ENCODE data around the gene TATDN3.
"Not testable (repeated sequence)": the region's sequence is repeated elsewhere in the genome, so short reads cannot be mapped to it uniquely, and the experiment has no call there.

Gene TATDN3

DNA sequence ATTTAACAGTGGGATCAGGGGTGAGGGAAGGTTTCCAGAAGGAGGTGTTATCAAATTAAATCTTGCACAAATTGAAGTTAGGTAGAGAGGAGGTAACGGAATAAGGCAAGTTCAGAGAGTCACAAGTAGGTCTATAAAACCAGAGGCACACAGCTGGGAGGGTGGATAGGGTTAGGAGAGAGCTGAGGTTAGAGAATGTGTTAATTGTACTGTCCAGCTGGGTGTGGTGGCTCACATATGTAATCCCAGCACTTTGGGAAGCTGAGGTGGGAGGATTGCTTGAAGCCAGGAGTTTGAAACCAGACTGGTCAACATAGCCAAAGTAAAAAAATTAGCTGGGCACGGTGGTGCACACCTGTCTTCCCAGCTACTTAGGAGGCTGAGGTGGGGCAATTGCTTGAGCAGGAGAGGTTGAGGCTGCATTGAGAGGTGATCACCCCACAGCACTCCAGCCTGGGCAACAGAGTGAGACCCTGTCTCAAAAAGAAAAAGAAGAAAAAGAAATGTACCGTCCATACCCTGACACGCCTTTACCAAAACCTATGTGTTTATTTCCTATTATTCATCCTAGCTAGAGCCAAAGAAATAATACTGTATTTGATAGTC lies 35.6 kb downstream of the TATDN3 start:
- Mint-ChIP-seq H3K4me1 (ENCODE audit: low read depth) (peaks cover 4% of the 10 kb centered on the region), H3K27me3 (ENCODE audit: low read depth) (peaks cover 6% of the 10 kb centered on the region), H3K9me3 (peaks cover 18% of the 10 kb centered on the region), H3K4me3 (no peak overlapping the region), H3K36me3 (ENCODE audit: low read depth) (peaks cover 6% of the 10 kb centered on the region), H3K27ac (no peak overlapping the region)
- DNase-seq (ENCODE audit: low spot score) = no peak

DNA sequence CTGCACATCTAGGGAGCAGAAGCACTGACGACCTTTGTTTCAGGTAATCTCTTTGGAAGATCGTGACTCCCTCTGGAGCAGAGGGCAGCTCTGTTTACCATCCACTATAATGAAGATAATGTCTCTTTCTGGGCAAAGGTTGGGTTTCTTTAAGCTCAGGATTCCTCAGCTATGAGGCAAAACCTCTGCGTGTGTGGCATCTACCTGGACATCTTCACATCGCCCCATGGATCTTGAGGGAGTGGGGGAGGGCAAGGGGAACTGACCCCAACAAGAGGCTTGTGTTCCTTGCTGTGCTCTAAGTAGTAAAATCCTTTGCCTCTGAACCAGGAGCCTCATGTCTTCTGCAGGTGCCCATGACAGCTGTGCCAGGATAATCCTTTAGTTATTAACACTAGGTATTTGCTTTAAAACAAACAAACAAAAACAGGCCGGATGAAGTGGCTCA lies 36.2 kb downstream of the TATDN3 start:
- Mint-ChIP-seq H3K36me3 (ENCODE audit: low read depth) (peaks cover 6% of the 10 kb centered on the region), H3K9me3 (peaks cover 18% of the 10 kb centered on the region), H3K27ac (no peak overlapping the region), H3K4me3 (no peak overlapping the region), H3K4me1 (ENCODE audit: low read depth) (peaks cover 4% of the 10 kb centered on the region), H3K27me3 (ENCODE audit: low read depth) (peaks cover 6% of the 10 kb centered on the region)
- DNase-seq (ENCODE audit: low spot score) = no peak

DNA sequence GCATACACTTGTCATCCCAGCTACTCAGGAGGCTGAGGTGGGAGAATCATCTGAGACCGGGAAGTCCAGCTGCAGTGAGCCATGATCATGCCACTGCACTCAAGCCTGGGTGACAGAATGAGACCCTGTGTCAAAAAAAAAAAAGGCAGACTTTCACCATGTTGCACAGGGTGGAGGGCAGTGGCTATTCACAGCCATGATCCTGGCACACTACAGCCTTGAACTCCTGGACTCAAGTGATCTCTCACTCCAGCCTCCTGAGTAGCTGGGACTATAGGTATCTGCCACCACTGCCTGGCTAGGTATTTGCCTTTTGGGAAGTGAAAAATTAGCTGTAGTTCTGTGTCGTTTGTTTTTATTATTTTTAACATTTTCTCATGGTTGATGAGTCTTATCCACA lies 36.7 kb downstream of the TATDN3 start:
- Mint-ChIP-seq H3K9me3 (peaks cover 18% of the 10 kb centered on the region), H3K27ac (no peak overlapping the region), H3K4me3 (no peak overlapping the region), H3K36me3 (ENCODE audit: low read depth) (peaks cover 6% of the 10 kb centered on the region), H3K4me1 (ENCODE audit: low read depth) (peaks cover 4% of the 10 kb centered on the region), H3K27me3 (ENCODE audit: low read depth) (peaks cover 6% of the 10 kb centered on the region)
- DNase-seq (ENCODE audit: low spot score) = no peak

DNA sequence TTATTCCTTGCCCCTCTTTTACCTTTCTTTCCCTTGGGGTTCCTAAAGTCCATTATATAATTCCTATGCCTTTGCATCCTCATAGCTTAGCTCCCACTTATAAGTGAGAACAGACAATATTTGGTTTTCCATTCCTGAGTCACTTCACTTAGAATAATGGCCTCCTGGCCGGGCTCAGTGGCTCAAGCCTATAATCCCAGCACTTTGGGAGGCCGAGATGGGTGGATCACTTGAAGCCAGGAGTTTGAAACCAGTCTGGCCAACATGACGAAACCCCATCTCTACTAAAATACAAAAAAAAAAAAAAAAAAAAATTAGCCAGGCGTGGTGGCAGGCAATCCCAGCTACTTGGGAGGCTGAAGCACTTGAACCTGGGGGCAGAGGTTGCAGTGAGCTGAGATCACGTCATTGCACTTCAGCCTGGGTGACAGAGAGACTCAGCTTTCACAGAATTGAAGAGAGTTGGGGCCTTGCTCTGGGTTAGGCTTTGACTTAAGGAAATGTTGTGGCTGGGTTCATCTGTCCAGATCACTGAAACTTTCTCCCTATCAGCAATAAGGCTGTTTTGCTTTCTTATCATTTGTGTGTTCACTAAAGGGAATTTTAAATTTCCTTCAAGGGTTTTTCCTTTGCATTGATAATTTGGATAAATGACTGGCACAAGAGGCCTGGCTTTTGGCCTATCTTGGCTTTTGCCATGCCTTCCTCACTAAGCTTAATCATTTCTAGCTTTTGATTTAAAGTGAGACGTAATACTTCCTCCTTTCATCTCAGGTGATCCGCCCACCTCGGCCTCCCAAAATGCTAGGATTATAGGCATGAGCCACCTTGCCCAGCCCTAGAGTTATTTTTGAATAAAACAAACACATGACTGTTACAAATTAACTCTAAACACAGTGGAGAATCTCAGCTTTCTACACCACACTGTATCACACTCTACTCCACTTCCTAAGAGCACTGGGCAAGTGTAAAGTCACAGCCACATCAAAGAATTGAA lies 41.8 kb downstream of the TATDN3 start:
- DNase-seq (ENCODE audit: low spot score); H3K27ac Mint-ChIP-seq; H3K4me3 Mint-ChIP-seq; H3K4me1 Mint-ChIP-seq (ENCODE audit: low read depth); H3K36me3 Mint-ChIP-seq (ENCODE audit: low read depth); H3K27me3 Mint-ChIP-seq (ENCODE audit: low read depth); H3K9me3 Mint-ChIP-seq: not testable (repeated sequence)

DNA sequence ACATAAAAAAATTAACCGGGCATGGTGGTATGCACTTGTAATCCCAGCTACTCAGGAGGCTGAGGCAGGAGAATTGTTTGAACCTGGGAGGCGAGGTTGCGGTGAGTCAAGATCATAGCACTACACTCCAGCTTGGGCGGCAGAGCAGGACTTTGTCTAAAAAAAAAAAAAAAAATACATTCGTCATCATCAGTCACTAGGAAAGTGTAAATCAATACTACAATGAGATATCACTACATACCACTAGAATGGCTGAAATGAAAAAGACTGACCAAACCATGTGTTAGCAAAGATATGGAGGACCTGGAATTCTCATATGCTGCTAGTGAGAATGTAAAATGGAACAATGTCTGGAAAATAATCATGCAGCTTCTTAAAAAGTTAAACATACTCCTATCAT lies 46.5 kb downstream of the TATDN3 start:
- no peak for DNase-seq (ENCODE audit: low spot score)
- peaks cover 3% of the 10 kb centered on the region for H3K27me3 Mint-ChIP-seq (ENCODE audit: low read depth)
- H3K27ac Mint-ChIP-seq = no peak overlapping the region
- H3K36me3 Mint-ChIP-seq (ENCODE audit: low read depth) = no peaks in the 10 kb centered on the region
- H3K4me1 Mint-ChIP-seq (ENCODE audit: low read depth) = peaks cover 4% of the 10 kb centered on the region
- H3K4me3 Mint-ChIP-seq = no peak overlapping the region
- H3K9me3 Mint-ChIP-seq = no peaks in the 10 kb centered on the region

DNA sequence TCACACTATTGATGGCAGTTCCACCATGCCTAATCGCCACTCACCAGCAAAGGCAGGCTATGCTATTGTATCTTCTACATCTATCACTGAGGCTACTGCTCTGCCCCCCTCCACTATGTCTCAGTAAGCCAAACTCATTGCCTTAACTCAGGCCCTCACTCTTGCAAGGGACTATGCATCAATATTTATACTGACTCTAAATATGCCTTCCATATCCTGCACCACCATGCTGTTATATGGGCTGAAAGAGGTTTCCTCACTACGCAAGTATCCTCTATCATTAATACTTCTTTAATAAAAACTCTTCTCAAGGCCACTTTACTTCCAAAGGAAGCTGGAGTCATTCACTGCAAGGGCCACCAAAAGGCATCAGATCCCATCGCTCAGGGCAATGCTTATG lies 52.8 kb downstream of the TATDN3 start:
- not testable (repeated sequence) for H3K36me3 Mint-ChIP-seq (ENCODE audit: low read depth); DNase-seq (ENCODE audit: low spot score); H3K4me3 Mint-ChIP-seq

DNA sequence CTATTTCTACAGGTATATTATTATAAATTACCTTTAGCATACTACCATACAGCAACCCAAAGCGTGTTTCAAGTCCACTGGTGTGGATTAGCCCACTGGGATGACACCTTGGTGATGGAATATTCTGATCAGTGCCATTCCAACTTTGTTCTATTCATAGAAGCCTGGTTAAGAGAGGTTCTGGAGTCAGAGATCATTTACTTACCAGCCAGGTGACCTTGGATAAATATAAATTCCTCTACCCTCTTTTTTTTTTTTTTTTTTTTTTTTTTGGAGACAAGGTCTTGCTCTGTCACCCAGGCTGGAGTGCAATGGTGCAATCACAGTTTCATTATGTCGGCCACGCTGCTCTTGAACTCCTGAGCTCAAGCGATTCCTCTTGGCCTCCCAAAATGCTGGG lies 55.9 kb downstream of the TATDN3 start, which contains the start of gene SPATA45:
TSS of gene SPATA45 (minus strand) at position 101 of the 400 bp plus-strand sequence. CDS start 11,500 bp downstream, outside the sequence.
- no peak within 1 kb of the TSS for H3K27ac Mint-ChIP-seq
- H3K36me3 Mint-ChIP-seq (ENCODE audit: low read depth) = peaks cover 4% of the 10 kb centered on the region
- no peak within 1 kb of the TSS for H3K4me3 Mint-ChIP-seq
- no peaks in the 10 kb centered on the region for H3K27me3 Mint-ChIP-seq (ENCODE audit: low read depth)
- H3K4me1 Mint-ChIP-seq (ENCODE audit: low read depth) = no peaks in the 10 kb centered on the region
- no peak for DNase-seq (ENCODE audit: low spot score)
- H3K9me3 Mint-ChIP-seq = peaks cover 4% of the 10 kb centered on the region

More for the DNA sequence above, 52.8 kb downstream of the TATDN3 start:
- H3K4me1 Mint-ChIP-seq (ENCODE audit: low read depth); H3K9me3 Mint-ChIP-seq; H3K27me3 Mint-ChIP-seq (ENCODE audit: low read depth); H3K27ac Mint-ChIP-seq: not testable (repeated sequence)

DNA sequence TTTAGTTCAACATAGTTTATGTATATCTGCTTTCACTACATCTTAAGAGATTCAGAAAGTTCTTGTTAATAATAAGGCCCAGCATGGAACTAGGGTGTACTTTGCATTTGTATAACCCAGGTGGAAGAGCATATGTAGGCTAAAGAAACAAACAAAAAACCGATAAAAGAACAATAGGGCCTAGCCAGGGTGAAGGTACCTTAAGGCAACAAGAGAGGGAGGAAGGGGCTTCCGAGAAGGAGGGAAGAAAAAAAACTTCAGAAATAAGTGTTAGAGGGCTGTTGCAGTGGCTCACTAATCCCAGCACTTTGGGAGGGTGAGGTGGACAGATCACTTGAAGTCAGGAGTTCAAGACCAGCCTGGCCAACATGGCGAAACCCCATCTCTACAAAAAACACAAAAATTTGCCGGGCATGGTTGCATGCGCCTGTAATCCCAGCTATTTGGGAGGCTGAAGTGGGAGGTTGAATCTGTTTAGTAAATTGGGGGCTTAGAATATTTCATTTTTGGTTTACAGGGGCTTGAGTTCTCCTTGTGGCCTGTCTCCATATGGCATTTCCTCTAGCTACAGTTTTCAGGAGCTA lies 60.5 kb downstream of the TATDN3 start:
- peaks cover 3% of the 10 kb centered on the region for H3K4me1 Mint-ChIP-seq (ENCODE audit: low read depth)
- DNase-seq (ENCODE audit: low spot score) = no peak
- H3K9me3 Mint-ChIP-seq = peaks cover 4% of the 10 kb centered on the region
- H3K27me3 Mint-ChIP-seq (ENCODE audit: low read depth) = no peaks in the 10 kb centered on the region
- no peak overlapping the region for H3K27ac Mint-ChIP-seq
- peaks cover 15% of the 10 kb centered on the region for H3K36me3 Mint-ChIP-seq (ENCODE audit: low read depth)
- no peak overlapping the region for H3K4me3 Mint-ChIP-seq

DNA sequence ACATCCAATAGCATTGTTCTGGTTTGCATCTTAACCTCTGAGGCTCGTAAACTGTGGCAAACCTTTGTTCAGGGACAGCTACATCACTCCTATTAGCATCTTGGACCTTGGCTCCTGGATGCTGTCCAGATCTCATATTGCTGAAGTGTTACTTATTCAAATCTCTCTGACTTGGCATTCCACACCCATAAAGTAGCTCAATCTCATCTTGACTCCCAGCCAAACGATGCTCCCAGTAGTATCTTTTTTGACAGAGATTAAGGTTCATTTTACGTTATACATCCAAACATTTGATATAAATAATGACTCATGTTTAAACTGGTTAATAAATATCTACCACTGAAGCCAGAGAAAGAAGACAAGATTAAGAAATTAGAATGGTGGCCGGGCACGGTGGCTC lies 62.0 kb downstream of the TATDN3 start:
- DNase-seq (ENCODE audit: low spot score) = no peak
- H3K9me3 Mint-ChIP-seq = peaks cover 4% of the 10 kb centered on the region
- H3K4me1 Mint-ChIP-seq (ENCODE audit: low read depth) = peaks cover 8% of the 10 kb centered on the region
- H3K27ac Mint-ChIP-seq = no peak overlapping the region
- peaks cover 15% of the 10 kb centered on the region for H3K36me3 Mint-ChIP-seq (ENCODE audit: low read depth)
- H3K4me3 Mint-ChIP-seq = no peak overlapping the region
- H3K27me3 Mint-ChIP-seq (ENCODE audit: low read depth) = no peaks in the 10 kb centered on the region

DNA sequence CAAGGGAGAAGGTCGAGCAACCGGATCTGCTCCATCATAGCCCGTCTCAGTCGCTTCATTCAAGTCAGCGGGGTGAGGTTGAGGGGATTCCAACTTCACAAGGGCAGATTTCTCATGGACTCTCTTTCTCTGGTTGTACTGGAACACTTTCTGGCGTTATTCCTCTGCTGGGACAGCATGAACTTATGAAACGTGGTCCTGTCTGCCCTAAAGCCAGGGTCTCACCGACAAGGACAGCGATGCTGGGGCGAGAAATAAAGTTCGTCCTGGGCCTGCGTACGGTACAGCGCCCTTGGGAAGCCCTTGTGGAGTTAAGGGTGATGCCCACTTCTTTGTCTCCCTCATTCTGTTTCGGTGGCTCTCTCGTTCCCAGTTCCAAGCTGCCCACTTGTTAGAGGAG lies 65.1 kb downstream of the TATDN3 start:
- Mint-ChIP-seq H3K4me1 (ENCODE audit: low read depth) (peaks cover 15% of the 10 kb centered on the region), H3K9me3 (peaks cover 4% of the 10 kb centered on the region), H3K27me3 (ENCODE audit: low read depth) (no peaks in the 10 kb centered on the region), H3K4me3 (no peak overlapping the region), H3K36me3 (ENCODE audit: low read depth) (peaks cover 15% of the 10 kb centered on the region), H3K27ac (peak overlapping the region; percentile 12)
- DNase-seq (ENCODE audit: low spot score) = no peak

DNA sequence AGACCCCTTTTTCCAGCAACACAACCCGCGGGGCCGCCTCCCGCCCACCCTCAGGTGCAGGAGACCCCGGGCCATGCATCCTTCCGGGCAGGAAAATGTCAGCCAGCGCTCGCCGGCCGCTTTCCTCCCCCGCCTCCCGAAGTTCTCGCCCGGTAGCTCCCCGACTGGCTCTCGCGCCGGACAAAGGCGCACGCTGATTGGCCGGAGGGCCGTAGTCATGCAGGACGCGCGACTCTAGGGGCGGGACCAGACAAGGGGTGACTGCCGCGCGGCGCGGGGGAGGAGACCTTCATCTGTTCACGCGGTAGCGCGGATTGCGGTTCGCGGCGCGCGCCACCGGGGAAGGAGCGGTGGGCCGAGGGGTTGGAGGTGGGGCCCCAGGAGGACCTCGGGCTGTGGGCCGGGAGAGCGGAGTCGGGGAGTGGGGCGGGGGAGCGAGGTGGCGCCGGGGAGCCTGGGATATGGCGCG lies 66.3 kb downstream of the TATDN3 start, which contains the start of gene FLVCR1:
TSS of gene FLVCR1 (plus strand) at position 284 of the 469 bp plus-strand sequence. CDS start at position 462, 178 bp downstream.
- peaks cover 19% of the 10 kb centered on the region for H3K4me1 Mint-ChIP-seq (ENCODE audit: low read depth)
- peaks cover 12% of the 10 kb centered on the region for H3K36me3 Mint-ChIP-seq (ENCODE audit: low read depth)
- H3K4me3 Mint-ChIP-seq = no peak within 1 kb of the TSS
- H3K27ac Mint-ChIP-seq = peak within 1 kb of the TSS; percentile 96
- H3K9me3 Mint-ChIP-seq = no peaks in the 10 kb centered on the region
- peak; percentile 98 for DNase-seq (ENCODE audit: low spot score)
- H3K27me3 Mint-ChIP-seq (ENCODE audit: low read depth) = no peaks in the 10 kb centered on the region

DNA sequence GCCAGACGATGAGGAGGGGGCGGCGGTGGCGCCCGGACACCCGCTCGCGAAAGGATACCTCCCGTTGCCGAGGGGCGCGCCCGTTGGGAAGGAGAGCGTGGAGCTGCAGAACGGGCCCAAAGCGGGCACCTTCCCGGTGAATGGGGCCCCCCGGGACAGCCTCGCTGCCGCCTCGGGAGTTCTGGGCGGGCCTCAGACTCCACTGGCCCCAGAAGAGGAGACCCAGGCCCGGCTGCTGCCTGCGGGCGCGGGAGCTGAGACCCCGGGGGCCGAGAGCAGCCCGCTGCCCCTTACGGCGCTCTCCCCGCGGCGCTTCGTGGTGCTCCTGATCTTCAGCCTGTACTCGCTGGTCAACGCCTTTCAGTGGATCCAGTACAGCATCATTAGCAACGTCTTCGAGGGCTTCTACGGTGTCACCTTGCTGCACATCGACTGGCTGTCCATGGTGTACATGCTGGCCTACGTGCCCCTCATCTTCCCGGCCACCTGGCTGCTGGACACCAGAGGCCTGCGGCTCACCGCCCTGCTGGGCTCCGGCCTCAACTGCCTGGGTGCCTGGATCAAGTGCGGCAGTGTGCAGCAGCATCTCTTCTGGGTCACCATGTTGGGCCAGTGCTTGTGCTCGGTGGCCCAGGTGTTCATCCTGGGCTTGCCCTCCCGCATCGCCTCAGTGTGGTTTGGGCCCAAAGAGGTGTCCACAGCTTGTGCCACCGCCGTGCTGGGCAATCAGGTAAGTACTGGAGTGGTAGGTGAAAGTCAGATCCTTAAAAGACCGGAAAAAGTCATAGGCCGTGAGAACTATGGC lies 67.0 kb downstream of the TATDN3 start:
- Mint-ChIP-seq H3K4me1 (ENCODE audit: low read depth) (peaks cover 21% of the 10 kb centered on the region), H3K27me3 (ENCODE audit: low read depth) (no peaks in the 10 kb centered on the region)

More for the DNA sequence above, 67.0 kb downstream of the TATDN3 start:
- Mint-ChIP-seq H3K36me3 (ENCODE audit: low read depth) (peaks cover 10% of the 10 kb centered on the region), H3K9me3 (no peaks in the 10 kb centered on the region), H3K27ac (peak overlapping the region; percentile 96), H3K4me3 (no peak overlapping the region)
- peak; percentile 25 for DNase-seq (ENCODE audit: low spot score)

All from T-helper 2 cell treated with Interferon-gamma antibody and Interleukin-4, amounts not matched to agents 5 μg/mL and 100 μg/mL, for 36 hours (primary cell).